ENCODE measurements around the gene DNER. TPM values are rescaled to one million over a fixed set of nuclear protein-coding genes. Genes with fewer than 3 reads are reported as not detected.
"Not testable (repeated sequence)": the region's sequence is repeated elsewhere in the genome, so short reads cannot be mapped to it uniquely, and the experiment has no call there.

Gene DNER
- total and polyA plus RNA-seq, 2 experiments from 2014 or later, result 4.7 to 8.8 TPM

- DNase-seq (ENCODE audit: low spot score) (no peak), ATAC-seq (no peak)
- no peak overlapping the region for H3K4me2 ChIP-seq
- Mint-ChIP-seq H3K27ac (no peak overlapping the region), H3K4me3 (no peak overlapping the region), H3K4me1 (no peaks in the 10 kb centered on the region), H3K36me3 (ENCODE audit: low read depth) (no peaks in the 10 kb centered on the region), H3K9me3 (no peaks in the 10 kb centered on the region), H3K27me3 (ENCODE audit: insufficient read depth, low read depth, poor library complexity) (peaks cover 6% of the 10 kb centered on the region)
- H3K4me1 ChIP-seq (ENCODE audit: insufficient read depth), result no peaks in the 10 kb centered on the region
- H3K27ac ChIP-seq (ENCODE audit: low read depth), result no peak overlapping the region
- H3F3A ChIP-seq (replicated peaks; ENCODE audit: low read depth), result no peaks in the 10 kb centered on the region
- no peaks in the 10 kb centered on the region for H3K36me3 ChIP-seq (ENCODE audit: insufficient read depth)
- no peaks in the 10 kb centered on the region for H3K27me3 ChIP-seq (ENCODE audit: insufficient read depth)
- H3K4me3 ChIP-seq, result no peak overlapping the region
- H3K9me2 ChIP-seq (ENCODE audit: insufficient read depth), result no peaks in the 10 kb centered on the region
- TF ChIP-seq POLR2AphosphoS5 (IDR thresholded peaks at IDR 0.05; ENCODE audit: low read depth) (no peak), ZNF114 (CRISPR knock-in tag; IDR thresholded peaks at IDR 0.05) (no peak), EZH2phosphoT487 (IDR thresholded peaks at IDR 0.05; ENCODE audit: unreplicated experiment) (no peak), ZNF462 (CRISPR knock-in tag; IDR thresholded peaks at IDR 0.05) (no peak), EZH2 (IDR thresholded peaks at IDR 0.05; ENCODE audit: low read depth, unreplicated experiment) (no peak), JUNB (IDR thresholded peaks at IDR 0.05; ENCODE audit: unreplicated experiment) (no peak), ZNF331 (CRISPR knock-in tag; IDR thresholded peaks at IDR 0.05; ENCODE audit: low read depth) (no peak), REST (IDR thresholded peaks at IDR 0.05; ENCODE audit: unreplicated experiment) (no peak), NANOG (IDR thresholded peaks at IDR 0.05; ENCODE audit: borderline replicate concordance) (no peak), STAT1 (IDR thresholded peaks at IDR 0.05; ENCODE audit: unreplicated experiment) (no peak)
- TF ChIP-seq, protein P1, sequence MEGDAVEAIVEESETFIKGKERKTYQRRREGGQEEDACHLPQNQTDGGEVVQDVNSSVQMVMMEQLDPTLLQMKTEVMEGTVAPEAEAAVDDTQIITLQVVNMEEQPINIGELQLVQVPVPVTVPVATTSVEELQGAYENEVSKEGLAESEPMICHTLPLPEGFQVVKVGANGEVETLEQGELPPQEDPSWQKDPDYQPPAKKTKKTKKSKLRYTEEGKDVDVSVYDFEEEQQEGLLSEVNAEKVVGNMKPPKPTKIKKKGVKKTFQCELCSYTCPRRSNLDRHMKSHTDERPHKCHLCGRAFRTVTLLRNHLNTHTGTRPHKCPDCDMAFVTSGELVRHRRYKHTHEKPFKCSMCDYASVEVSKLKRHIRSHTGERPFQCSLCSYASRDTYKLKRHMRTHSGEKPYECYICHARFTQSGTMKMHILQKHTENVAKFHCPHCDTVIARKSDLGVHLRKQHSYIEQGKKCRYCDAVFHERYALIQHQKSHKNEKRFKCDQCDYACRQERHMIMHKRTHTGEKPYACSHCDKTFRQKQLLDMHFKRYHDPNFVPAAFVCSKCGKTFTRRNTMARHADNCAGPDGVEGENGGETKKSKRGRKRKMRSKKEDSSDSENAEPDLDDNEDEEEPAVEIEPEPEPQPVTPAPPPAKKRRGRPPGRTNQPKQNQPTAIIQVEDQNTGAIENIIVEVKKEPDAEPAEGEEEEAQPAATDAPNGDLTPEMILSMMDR (conservative IDR thresholded peaks at IDR 0.05; ENCODE audit: low read depth in 2 of 2), result no peak
- H4K20me1 ChIP-seq (replicated peaks; ENCODE audit: insufficient read depth), result no peaks in the 10 kb centered on the region
- no peak overlapping the region; the same call in 1 of the 2 replicates for H2AFZ ChIP-seq
- H3K79me2 ChIP-seq (replicated peaks; ENCODE audit: insufficient read depth), result no peaks in the 10 kb centered on the region
Measured at GRCh38 chr2:229339618-229340017, 374.7 kb downstream of the DNER start.

GRCh38 chr2:229339171-229339570 lies 375.2 kb downstream of the DNER start:
- DNase-seq (ENCODE audit: low spot score); H3K27ac Mint-ChIP-seq; H3K27ac ChIP-seq (ENCODE audit: low read depth); H3K36me3 ChIP-seq (ENCODE audit: insufficient read depth); H3K36me3 Mint-ChIP-seq (ENCODE audit: low read depth); H3K9me2 ChIP-seq (ENCODE audit: insufficient read depth); H3K4me3 ChIP-seq; H3K4me1 ChIP-seq (ENCODE audit: insufficient read depth); H3K4me1 Mint-ChIP-seq; H3K4me2 ChIP-seq; H3K4me3 Mint-ChIP-seq; H3K79me2 ChIP-seq (replicated peaks; ENCODE audit: insufficient read depth); H3K27me3 Mint-ChIP-seq (ENCODE audit: insufficient read depth, low read depth, poor library complexity); H3F3A ChIP-seq (replicated peaks; ENCODE audit: low read depth); H3K9me3 Mint-ChIP-seq; H4K20me1 ChIP-seq (replicated peaks; ENCODE audit: insufficient read depth); H3K27me3 ChIP-seq (ENCODE audit: insufficient read depth); ATAC-seq; H2AFZ ChIP-seq: not testable (repeated sequence)

Data from GM23338 (cell line).